Left lobe of liver (tissue), 2 donors: ENCODE results near the gene IFT81. TPM values are rescaled to one million over a fixed set of nuclear protein-coding genes. Genes with fewer than 3 reads are reported as not detected.
A peak's percentile ranks its signal among the peaks of the same experiment; 100 is the strongest.
"Not testable (repeated sequence)": the region's sequence is repeated elsewhere in the genome, so short reads cannot be mapped to it uniquely, and the experiment has no call there.

ENCODE experiments used
- ATAC-seq: fragments of 200-7000 bp; cut with Tn5 transposase; one replicate; pipeline ENCODE4 v1.9.1; 2020; ENCODE audit warnings: mild to moderate bottlenecking, moderate library complexity
- DNase-seq: peaks from one replicate; pipeline ENCODE4 v3.0.0-alpha.2; 2020; ENCODE audit warnings: low spot score
- total RNA-seq: library from RNA; stranded (reverse); gene quantifications from one replicate; pipeline ENCODE4 v1.2.1, GENCODE V29; 2021
- donor health status: DM: no; HTN: no; CAD: no; lungs with moderate emphysema.
- donor health status: DM: no; HTN: yes; CAD: no.

IFT81 gene
- total RNA-seq, 1 donor from 2014 or later = 2.3 TPM

GRCh38 chr12:110108309-110109036 lies 15.7 kb upstream of the IFT81 start:
- DNase-seq (peak; percentile 77), ATAC-seq (no peak)

GRCh38 chr12:110109037-110109836 lies 14.9 kb upstream of the IFT81 start:
- DNase-seq (peak; percentile 76), ATAC-seq (peak; percentile 66)

GRCh38 chr12:110109837-110110535 lies 14.2 kb upstream of the IFT81 start:
- ATAC-seq = no peak
- no peak for DNase-seq

GRCh38 chr12:110111476-110112334 lies 12.5 kb upstream of the IFT81 start:
- ATAC-seq = peak; percentile 74
- peak; percentile 62 for DNase-seq

GRCh38 chr12:110112335-110112660 lies 11.9 kb upstream of the IFT81 start:
- no peak for DNase-seq
- no peak for ATAC-seq

- DNase-seq (no peak), ATAC-seq (no peak)
Measured at GRCh38 chr12:110114528-110114937, 9.6 kb upstream of the IFT81 start.

GRCh38 chr12:110115675-110116074 lies 8.5 kb upstream of the IFT81 start:
- ATAC-seq (no peak), DNase-seq (no peak)

GRCh38 chr12:110116623-110117022 lies 7.5 kb upstream of the IFT81 start:
- no peak for DNase-seq
- ATAC-seq = no peak

- not testable (repeated sequence) for ATAC-seq, DNase-seq
Measured at GRCh38 chr12:110117210-110117609, 6.9 kb upstream of the IFT81 start.

GRCh38 chr12:110117956-110118685 lies 6.0 kb upstream of the IFT81 start:
- no peak for DNase-seq
- no peak for ATAC-seq

GRCh38 chr12:110122929-110123328 lies 1.2 kb upstream of the IFT81 start:
- DNase-seq = no peak

GRCh38 chr12:110123919-110124268 lies 263 bp upstream of the IFT81 start:
- ATAC-seq = no peak
- no peak for DNase-seq

More at GRCh38 chr12:110122929-110123328, 1.2 kb upstream of the IFT81 start:
- ATAC-seq = no peak

GRCh38 chr12:110126557-110126956 lies 2.4 kb downstream of the IFT81 start:
- ATAC-seq (no peak), DNase-seq (no peak)

- ATAC-seq (no peak), DNase-seq (no peak)
Measured at GRCh38 chr12:110134691-110135411, 10.7 kb downstream of the IFT81 start.

GRCh38 chr12:110135806-110136205 lies 11.6 kb downstream of the IFT81 start:
- DNase-seq (no peak), ATAC-seq (no peak)

- ATAC-seq = no peak
- no peak for DNase-seq
Measured at GRCh38 chr12:110137786-110138185, 13.6 kb downstream of the IFT81 start.

- peak; percentile 82 for ATAC-seq
- peak; percentile 55 for DNase-seq
Measured at GRCh38 chr12:110141389-110141788, 17.2 kb downstream of the IFT81 start.

GRCh38 chr12:110146986-110147385 lies 22.8 kb downstream of the IFT81 start:
- no peak for ATAC-seq
- no peak for DNase-seq

GRCh38 chr12:110149086-110149660 lies 25.0 kb downstream of the IFT81 start:
- ATAC-seq = no peak
- no peak for DNase-seq
